ENCODE results near the gene EMX1.
A peak's percentile ranks its signal among the peaks of the same experiment; 100 is the strongest.

The EMX1 gene

DNA sequence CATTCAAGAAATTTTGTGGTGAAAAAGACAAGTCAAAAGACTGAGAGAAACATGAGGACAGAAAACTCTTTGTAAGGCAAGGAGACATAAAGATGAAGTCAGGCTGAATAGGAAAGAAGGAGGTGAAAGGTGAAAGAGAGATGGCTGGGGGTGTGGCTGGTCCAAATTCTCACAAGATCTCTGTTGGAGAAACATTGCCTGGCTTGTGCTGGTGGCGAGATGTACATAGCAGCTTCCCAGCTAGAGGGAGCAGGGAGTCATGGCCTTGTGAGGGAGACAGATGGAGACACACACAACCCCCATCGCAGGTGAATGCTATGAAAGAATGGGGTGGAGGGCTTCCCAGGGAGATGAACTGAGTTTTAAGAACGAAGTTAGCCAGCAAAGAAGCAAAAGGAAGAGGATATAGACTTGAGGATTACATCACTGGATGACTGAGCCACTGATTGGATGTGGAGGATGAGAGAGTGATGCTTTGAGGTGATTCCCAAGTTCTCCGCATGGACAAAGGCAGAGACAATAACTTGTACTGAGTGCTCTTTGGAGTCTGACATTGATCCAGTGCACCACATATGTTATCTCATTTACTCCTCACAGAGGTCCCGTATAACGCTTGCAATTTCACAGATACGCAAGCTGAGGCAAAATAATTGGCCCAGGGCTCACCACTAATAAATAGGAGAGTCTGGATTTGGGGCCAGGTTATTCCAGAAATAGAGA, 3.7 kb upstream of the EMX1 start:
- no peak overlapping the region for H4K8ac ChIP-seq (ENCODE audit: low read depth, low read length)
- H2AFZ ChIP-seq (ENCODE audit: low read length): no peak overlapping the region
- no peak overlapping the region for H3K14ac ChIP-seq (ENCODE audit: low read length)
- no peaks in the 10 kb centered on the region for H3K36me3 ChIP-seq (replicated peaks in 1 of 2; ENCODE audit: control insufficient read depth in 2 of 2, insufficient read depth in 2 of 2, low read length in 2 of 2)
- no peak overlapping the region for H3K9ac ChIP-seq (ENCODE audit: low read depth, low read length, poor library complexity)
- peak overlapping the region; percentile 77 for H2AK5ac ChIP-seq (ENCODE audit: low read depth, low read length)
- H4K91ac ChIP-seq (ENCODE audit: low read depth, low read length, poor library complexity): no peak overlapping the region
- H3K4me2 ChIP-seq (ENCODE audit: insufficient read depth, low read length, poor library complexity, severe bottlenecking): no peak overlapping the region
- H3K9me3 ChIP-seq (replicated peaks in 1 of 2; ENCODE audit: control insufficient read depth in 2 of 2, insufficient read depth in 1 of 2, low read depth in 1 of 2, low read length in 2 of 2): no peaks in the 10 kb centered on the region
- H3K18ac ChIP-seq (ENCODE audit: low read length): peak overlapping the region; percentile 78
- H3K79me1 ChIP-seq (ENCODE audit: low read depth, low read length): peaks cover 3% of the 10 kb centered on the region
- H2BK15ac ChIP-seq (ENCODE audit: low read length): no peak overlapping the region
- no peak for DNase-seq (ENCODE audit: low spot score)
- no peak overlapping the region for H3K4ac ChIP-seq (ENCODE audit: low read length)
- no peak overlapping the region for H2BK5ac ChIP-seq (ENCODE audit: low read length)
- no peak overlapping the region for H3K4me3 ChIP-seq (ENCODE audit: low read length in 2 of 2)
- H3K4me1 ChIP-seq (ENCODE audit: control insufficient read depth in 2 of 2, insufficient read depth in 1 of 2, low read depth in 1 of 2, low read length in 2 of 2): peaks cover 6 to 23% of the 10 kb centered on the region in 2 donors
- peaks cover 5 to 96% (median 58%) of the 10 kb centered on the region in 3 experiments for H3K27me3 ChIP-seq (ENCODE audit: control insufficient read depth in 3 of 3, insufficient read depth in 3 of 3, low read depth in 1 of 3, low read length in 3 of 3)
- H3K23ac ChIP-seq (ENCODE audit: low read depth, low read length, poor library complexity): no peak overlapping the region
- no peak overlapping the region for H3K27ac ChIP-seq (replicated peaks; ENCODE audit: low read length)
- no peak overlapping the region for H2BK12ac ChIP-seq (ENCODE audit: low read length)
- no CpG with 5 or more reads among the region's 7 CpGs for WGBS, 2 donors (ENCODE audit: extremely low coverage in 2 of 2, insufficient read length in 2 of 2, insufficient replicate concordance in 1 of 2)
- H2BK120ac ChIP-seq (ENCODE audit: low read depth, low read length): no peak overlapping the region

DNA sequence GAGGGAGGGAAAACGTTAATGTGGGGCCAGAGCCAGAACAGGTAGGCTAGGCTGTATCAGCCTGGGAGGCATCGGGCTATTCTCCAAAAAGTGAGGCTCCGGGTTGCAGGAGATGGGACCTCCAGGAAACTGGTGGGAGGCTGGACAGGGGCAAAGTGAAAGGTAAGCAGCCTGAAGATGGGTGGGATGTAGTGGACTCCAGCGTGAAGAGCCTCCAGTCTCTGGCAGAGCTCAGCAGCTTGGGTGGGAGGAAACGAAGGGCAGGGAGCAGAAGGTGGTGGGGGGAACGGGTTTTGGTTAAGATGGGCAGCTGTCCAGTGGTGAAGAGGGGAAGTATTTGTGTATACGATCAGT, 3.1 kb upstream of the EMX1 start:
- Histone ChIP-seq H3K36me3 (replicated peaks in 1 of 2; ENCODE audit: control insufficient read depth in 2 of 2, insufficient read depth in 2 of 2, low read length in 2 of 2) (no peaks in the 10 kb centered on the region), H4K8ac (ENCODE audit: low read depth, low read length) (no peak overlapping the region), H2AK5ac (ENCODE audit: low read depth, low read length) (peak overlapping the region; percentile 77), H2BK5ac (ENCODE audit: low read length) (no peak overlapping the region), H3K4ac (ENCODE audit: low read length) (no peak overlapping the region), H4K91ac (ENCODE audit: low read depth, low read length, poor library complexity) (no peak overlapping the region), H3K9me3 (replicated peaks in 1 of 2; ENCODE audit: control insufficient read depth in 2 of 2, insufficient read depth in 1 of 2, low read depth in 1 of 2, low read length in 2 of 2) (no peaks in the 10 kb centered on the region), H2AFZ (ENCODE audit: low read length) (no peak overlapping the region), H2BK120ac (ENCODE audit: low read depth, low read length) (no peak overlapping the region), H3K79me1 (ENCODE audit: low read depth, low read length) (peaks cover 3% of the 10 kb centered on the region), H2BK15ac (ENCODE audit: low read length) (no peak overlapping the region), H3K4me3 (ENCODE audit: low read length in 2 of 2) (no peak overlapping the region), H2BK12ac (ENCODE audit: low read length) (no peak overlapping the region), H3K18ac (ENCODE audit: low read length) (peak overlapping the region; percentile 78), H3K4me2 (ENCODE audit: insufficient read depth, low read length, poor library complexity, severe bottlenecking) (no peak overlapping the region), H3K9ac (ENCODE audit: low read depth, low read length, poor library complexity) (no peak overlapping the region), H3K27ac (replicated peaks; ENCODE audit: low read length) (no peak overlapping the region), H3K4me1 (ENCODE audit: control insufficient read depth in 2 of 2, insufficient read depth in 1 of 2, low read depth in 1 of 2, low read length in 2 of 2) (peaks cover 8 to 23% of the 10 kb centered on the region in 2 donors), H3K14ac (ENCODE audit: low read length) (peak overlapping the region; percentile 82), H3K23ac (ENCODE audit: low read depth, low read length, poor library complexity) (no peak overlapping the region), H3K27me3 (ENCODE audit: control insufficient read depth in 3 of 3, insufficient read depth in 3 of 3, low read depth in 1 of 3, low read length in 3 of 3) (peaks cover 7 to 98% (median 64%) of the 10 kb centered on the region in 3 experiments)
- DNase-seq (ENCODE audit: low spot score): no peak
- no CpG with 5 or more reads among the region's 7 CpGs for WGBS, 2 donors (ENCODE audit: extremely low coverage in 2 of 2, insufficient read length in 2 of 2, insufficient replicate concordance in 1 of 2)

DNA sequence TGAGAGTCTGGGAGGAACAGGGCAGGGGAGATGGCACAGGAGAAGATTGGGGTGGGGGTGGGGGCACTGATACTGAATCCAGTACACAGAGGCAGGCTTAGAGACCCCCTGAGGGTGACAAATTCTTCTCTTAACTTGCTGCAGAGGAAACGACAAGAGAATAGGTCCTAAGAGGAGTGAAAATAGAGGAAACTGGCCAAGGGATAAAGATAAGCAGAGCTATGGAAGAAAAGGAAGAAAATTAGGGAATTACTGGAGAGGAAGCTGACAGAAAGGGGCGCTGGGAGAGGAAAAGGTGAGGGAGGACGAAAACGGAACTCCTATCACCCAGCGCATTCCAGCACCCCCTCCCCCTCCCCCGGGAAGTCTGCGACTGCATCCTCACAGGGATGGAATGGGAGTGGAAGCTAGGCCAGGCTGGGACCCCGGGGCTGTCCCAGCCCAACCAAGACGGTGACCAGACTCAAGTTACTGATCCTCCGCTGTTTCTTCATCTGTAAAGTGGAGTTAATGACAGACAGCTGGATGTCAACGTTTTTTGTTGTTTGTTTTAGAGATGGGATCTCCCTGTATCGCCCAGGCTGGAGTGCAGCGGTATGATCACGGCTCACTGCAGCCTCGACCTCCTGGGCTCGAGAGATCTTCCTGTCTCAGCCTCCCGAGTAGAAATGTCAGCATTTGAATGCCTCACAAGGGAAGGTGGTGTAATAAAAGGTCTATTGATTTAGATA, 2.6 kb upstream of the EMX1 start:
- no peak overlapping the region for H2BK120ac ChIP-seq (ENCODE audit: low read depth, low read length)
- no peaks in the 10 kb centered on the region for H3K36me3 ChIP-seq (replicated peaks in 1 of 2; ENCODE audit: control insufficient read depth in 2 of 2, insufficient read depth in 2 of 2, low read length in 2 of 2)
- H3K27ac ChIP-seq (replicated peaks; ENCODE audit: low read length): no peak overlapping the region
- no peak overlapping the region for H2BK12ac ChIP-seq (ENCODE audit: low read length)
- peak overlapping the region; percentile 85 for H2BK5ac ChIP-seq (ENCODE audit: low read length)
- H3K4me1 ChIP-seq (ENCODE audit: control insufficient read depth in 2 of 2, insufficient read depth in 1 of 2, low read depth in 1 of 2, low read length in 2 of 2): peaks cover 8 to 24% of the 10 kb centered on the region in 2 donors
- peaks cover 7 to 98% (median 66%) of the 10 kb centered on the region in 3 experiments for H3K27me3 ChIP-seq (ENCODE audit: control insufficient read depth in 3 of 3, insufficient read depth in 3 of 3, low read depth in 1 of 3, low read length in 3 of 3)
- H2AFZ ChIP-seq (ENCODE audit: low read length): no peak overlapping the region
- no peak overlapping the region for H4K8ac ChIP-seq (ENCODE audit: low read depth, low read length)
- no peak overlapping the region for H4K91ac ChIP-seq (ENCODE audit: low read depth, low read length, poor library complexity)
- peaks cover 3% of the 10 kb centered on the region for H3K79me1 ChIP-seq (ENCODE audit: low read depth, low read length)
- no peak for DNase-seq (ENCODE audit: low spot score)
- peak overlapping the region in 1 of 2 donors; percentile 73 for H3K4me3 ChIP-seq (ENCODE audit: low read length in 2 of 2)
- no CpG with 5 or more reads among the region's 17 CpGs for WGBS, 2 donors (ENCODE audit: extremely low coverage in 2 of 2, insufficient read length in 2 of 2, insufficient replicate concordance in 1 of 2)
- H3K9me3 ChIP-seq (replicated peaks in 1 of 2; ENCODE audit: control insufficient read depth in 2 of 2, insufficient read depth in 1 of 2, low read depth in 1 of 2, low read length in 2 of 2): no peaks in the 10 kb centered on the region
- H3K4me2 ChIP-seq (ENCODE audit: insufficient read depth, low read length, poor library complexity, severe bottlenecking): peak overlapping the region; percentile 91
- no peak overlapping the region for H2BK15ac ChIP-seq (ENCODE audit: low read length)
- H3K23ac ChIP-seq (ENCODE audit: low read depth, low read length, poor library complexity): no peak overlapping the region
- no peak overlapping the region for H3K9ac ChIP-seq (ENCODE audit: low read depth, low read length, poor library complexity)
- peak overlapping the region; percentile 78 for H3K18ac ChIP-seq (ENCODE audit: low read length)
- H3K4ac ChIP-seq (ENCODE audit: low read length): no peak overlapping the region
- H2AK5ac ChIP-seq (ENCODE audit: low read depth, low read length): peak overlapping the region; percentile 70
- no peak overlapping the region for H3K14ac ChIP-seq (ENCODE audit: low read length)

DNA sequence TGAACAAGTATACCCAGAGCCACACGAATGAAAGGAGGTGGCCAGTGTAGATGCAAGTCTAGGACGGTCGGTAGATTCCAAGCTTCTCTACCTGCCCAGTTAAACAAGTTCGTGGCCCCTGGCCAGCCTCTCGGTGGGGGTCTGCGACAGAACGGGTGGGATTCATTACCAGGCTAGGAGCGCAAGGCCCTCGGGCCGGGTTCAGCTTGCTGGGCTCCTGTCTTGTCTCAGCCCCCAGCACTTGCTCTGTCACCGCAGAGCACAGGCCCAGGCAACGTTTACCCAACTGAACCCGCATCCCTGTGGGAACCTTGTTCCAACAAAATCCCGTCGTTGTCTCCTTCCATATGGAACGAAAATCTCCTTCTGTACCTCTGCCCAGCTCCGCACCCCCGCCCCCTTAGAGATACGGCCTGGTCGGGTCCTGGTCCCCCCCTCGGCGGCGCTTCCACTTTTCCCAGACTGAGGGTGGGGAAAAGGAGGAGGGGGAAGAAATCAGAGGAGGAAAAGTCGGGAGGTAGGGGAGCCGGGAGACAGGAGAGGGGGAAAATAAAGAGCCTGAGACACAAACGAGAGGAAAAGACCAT, 1.9 kb upstream of the EMX1 start:
- H3K9me3 ChIP-seq (replicated peaks in 1 of 2; ENCODE audit: control insufficient read depth in 2 of 2, insufficient read depth in 1 of 2, low read depth in 1 of 2, low read length in 2 of 2): no peaks in the 10 kb centered on the region
- H2AFZ ChIP-seq (ENCODE audit: low read length): peak overlapping the region; percentile 87
- no peak overlapping the region for H4K8ac ChIP-seq (ENCODE audit: low read depth, low read length)
- peak overlapping the region; percentile 91 for H3K4me2 ChIP-seq (ENCODE audit: insufficient read depth, low read length, poor library complexity, severe bottlenecking)
- no peak overlapping the region for H3K14ac ChIP-seq (ENCODE audit: low read length)
- H2BK120ac ChIP-seq (ENCODE audit: low read depth, low read length): peak overlapping the region; percentile 73
- H3K9ac ChIP-seq (ENCODE audit: low read depth, low read length, poor library complexity): peak overlapping the region; percentile 38
- no peak overlapping the region for H3K4ac ChIP-seq (ENCODE audit: low read length)
- H4K91ac ChIP-seq (ENCODE audit: low read depth, low read length, poor library complexity): no peak overlapping the region
- H3K27ac ChIP-seq (replicated peaks; ENCODE audit: low read length): no peak overlapping the region
- H3K79me1 ChIP-seq (ENCODE audit: low read depth, low read length): peaks cover 3% of the 10 kb centered on the region
- H3K4me1 ChIP-seq (ENCODE audit: control insufficient read depth in 2 of 2, insufficient read depth in 1 of 2, low read depth in 1 of 2, low read length in 2 of 2): peaks cover 8 to 24% of the 10 kb centered on the region in 2 donors
- WGBS, 2 donors (ENCODE audit: extremely low coverage in 2 of 2, insufficient read length in 2 of 2, insufficient replicate concordance in 1 of 2): no CpG with 5 or more reads among the region's 26 CpGs
- peak overlapping the region; percentile 85 for H2BK5ac ChIP-seq (ENCODE audit: low read length)
- H3K36me3 ChIP-seq (replicated peaks in 1 of 2; ENCODE audit: control insufficient read depth in 2 of 2, insufficient read depth in 2 of 2, low read length in 2 of 2): no peaks in the 10 kb centered on the region
- H2AK5ac ChIP-seq (ENCODE audit: low read depth, low read length): peak overlapping the region; percentile 70
- H2BK15ac ChIP-seq (ENCODE audit: low read length): peak overlapping the region; percentile 82
- H3K27me3 ChIP-seq (ENCODE audit: control insufficient read depth in 3 of 3, insufficient read depth in 3 of 3, low read depth in 1 of 3, low read length in 3 of 3): peaks cover 7 to 98% (median 73%) of the 10 kb centered on the region in 3 experiments
- DNase-seq (ENCODE audit: low spot score): no peak
- peak overlapping the region; percentile 33 for H3K18ac ChIP-seq (ENCODE audit: low read length)
- H3K23ac ChIP-seq (ENCODE audit: low read depth, low read length, poor library complexity): no peak overlapping the region
- no peak overlapping the region for H2BK12ac ChIP-seq (ENCODE audit: low read length)
- H3K4me3 ChIP-seq (ENCODE audit: low read length in 2 of 2): peak overlapping the region in 1 of 2 donors; percentile 73
